Upper lobe of left lung (tissue), 4 donors: Measurements from ENCODE around the gene RPL38.

Source experiments
- CTCF ChIP-seq, 6 experiments: fragments of 450-650 bp in 4 of 6; fragments of 200-600 bp in 2 of 6; sonication (generic) in 2 of 6; IDR thresholded peaks; one replicate each; pipeline ENCODE4 v1.5.1; 2016 to 2019; ENCODE audit warnings: antibody characterized with exemption in 6 of 6
- POLR2A ChIP-seq, 4 donors: fragments of 450-650 bp; IDR thresholded peaks; one replicate each; pipeline ENCODE4 v1.5.1; 2016 to 2017; ENCODE audit warnings: antibody characterized with exemption in 4 of 4, mild to moderate bottlenecking in 2 of 4
- POLR2AphosphoS5 ChIP-seq, 2 donors: sonication (generic); formaldehyde crosslinking; IDR thresholded peaks; one replicate each; pipeline ENCODE4 v1.5.1; 2017; ENCODE audit warnings: antibody characterized with exemption in 2 of 2

GRCh38 chr17:74222399-74222798, 18.9 kb downstream of the RPL38 start:
- TF ChIP-seq CTCF (IDR thresholded peaks at IDR 0.05), result no peak
- TF ChIP-seq POLR2A (IDR thresholded peaks at IDR 0.05), result no peak
- no peak for TF ChIP-seq POLR2AphosphoS5 (IDR thresholded peaks at IDR 0.05)
